ENCODE results near the gene PLAC1. TPM values are rescaled to one million over a fixed set of nuclear protein-coding genes. Genes with fewer than 3 reads are reported as not detected.

The PLAC1 gene
- total RNA-seq, 1 donor from 2014 or later, result not detected

DNA sequence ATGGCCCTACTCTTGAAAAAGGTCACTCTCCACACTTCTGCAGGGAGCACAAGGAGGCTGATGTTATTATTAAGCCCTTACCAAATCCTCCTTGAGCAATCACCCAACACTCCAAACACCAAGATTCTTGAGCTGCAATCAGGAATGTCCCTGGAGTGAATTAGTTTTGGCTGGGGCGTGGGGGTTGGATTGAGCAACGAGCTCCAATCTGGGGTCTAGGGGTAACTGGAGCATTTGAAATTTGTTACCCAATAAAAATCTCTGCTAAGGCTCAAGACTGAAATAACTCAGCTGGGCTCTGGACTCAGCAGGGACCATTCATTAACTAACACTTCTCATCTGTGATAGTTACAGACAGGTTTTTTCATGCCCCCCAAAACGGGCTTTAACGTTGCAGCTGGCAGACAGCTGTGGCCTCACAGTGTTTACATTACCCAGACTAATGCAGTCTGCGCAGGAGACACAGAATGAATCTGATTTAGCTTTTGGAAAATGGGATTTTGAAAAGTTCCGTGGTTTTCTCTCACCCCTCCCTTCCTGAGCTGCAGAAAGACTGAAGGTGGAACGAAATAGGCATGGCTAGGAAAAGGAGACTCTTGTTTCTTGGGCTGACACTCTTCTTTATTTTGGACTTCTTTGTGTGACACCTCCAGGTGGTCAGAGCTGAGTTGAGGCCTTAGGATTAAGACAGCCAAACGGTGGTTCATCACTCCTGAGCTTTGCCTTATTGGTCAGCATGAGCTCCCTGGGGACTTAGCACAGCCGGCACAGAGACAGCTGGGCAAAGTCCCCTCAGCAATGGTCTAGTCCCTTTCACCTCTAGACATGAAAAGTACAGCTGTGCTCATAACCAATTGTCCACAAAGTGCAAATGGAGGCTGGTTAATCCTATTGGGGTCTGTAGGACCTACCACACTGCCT, 26.6 kb downstream of the PLAC1 start:
- intact Hi-C loops (cut with micrococcal nuclease), result no loop called here

DNA sequence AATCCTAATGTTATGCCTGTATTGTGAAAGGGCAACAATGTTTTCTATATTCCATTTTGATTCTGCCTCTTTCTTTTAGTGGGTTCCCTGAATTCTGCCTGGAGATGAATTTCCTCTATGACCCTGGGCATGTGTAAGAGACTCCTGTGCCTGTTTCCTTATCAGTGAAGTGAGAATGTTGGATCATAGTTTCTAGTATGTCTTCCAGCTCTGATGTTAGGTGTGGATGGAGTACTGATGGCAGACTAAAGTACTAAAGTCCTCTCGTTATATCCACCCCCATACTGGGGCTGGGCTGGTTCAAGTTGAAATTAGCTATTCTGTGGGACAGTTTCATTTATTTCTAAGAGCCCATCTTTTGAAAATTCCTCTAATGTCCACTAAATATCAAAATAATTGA, 29.6 kb downstream of the PLAC1 start:
- intact Hi-C loops (cut with micrococcal nuclease), result no loop called here

DNA sequence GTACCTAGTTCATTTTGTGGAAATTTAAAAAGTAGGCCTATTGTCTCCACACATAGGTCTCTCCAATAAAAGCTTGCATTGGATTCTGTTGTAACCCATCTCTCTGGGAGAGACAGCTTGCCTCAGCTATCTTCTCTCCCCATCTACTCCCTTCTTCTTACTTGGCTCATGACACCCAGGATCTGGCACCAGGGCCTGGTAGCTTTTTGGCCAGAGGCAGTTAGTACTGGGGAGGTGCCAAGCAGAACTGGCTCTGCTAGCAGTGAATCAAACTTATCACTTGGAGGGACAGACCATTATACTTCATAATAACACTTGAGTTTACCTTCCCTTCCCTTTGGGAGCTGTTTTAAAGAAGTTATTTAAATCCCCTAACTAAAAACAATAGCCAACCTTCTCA, 31.8 kb downstream of the PLAC1 start:
- intact Hi-C loops (cut with micrococcal nuclease), result no loop called here

DNA sequence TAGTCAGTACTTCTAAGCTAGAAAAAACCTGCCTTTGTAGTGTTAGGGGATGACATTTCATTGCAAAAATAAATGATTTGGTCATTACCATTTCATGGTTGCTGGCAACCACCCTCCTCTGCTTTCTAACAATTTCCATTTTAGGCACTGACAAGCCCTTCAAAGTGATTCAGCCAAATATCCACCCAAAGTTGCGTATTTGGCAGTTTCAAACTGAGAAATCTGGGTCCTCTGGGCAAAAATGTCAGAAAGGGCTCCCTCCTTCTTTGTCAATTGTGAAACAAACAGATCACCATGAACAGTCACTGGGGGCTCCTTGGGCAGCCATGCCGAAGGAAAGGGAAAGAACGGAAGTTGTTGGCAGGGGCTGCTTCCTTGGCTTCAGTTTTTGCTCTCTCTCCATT, 33.0 kb downstream of the PLAC1 start:
- intact Hi-C loops (cut with micrococcal nuclease), result no loop called here

DNA sequence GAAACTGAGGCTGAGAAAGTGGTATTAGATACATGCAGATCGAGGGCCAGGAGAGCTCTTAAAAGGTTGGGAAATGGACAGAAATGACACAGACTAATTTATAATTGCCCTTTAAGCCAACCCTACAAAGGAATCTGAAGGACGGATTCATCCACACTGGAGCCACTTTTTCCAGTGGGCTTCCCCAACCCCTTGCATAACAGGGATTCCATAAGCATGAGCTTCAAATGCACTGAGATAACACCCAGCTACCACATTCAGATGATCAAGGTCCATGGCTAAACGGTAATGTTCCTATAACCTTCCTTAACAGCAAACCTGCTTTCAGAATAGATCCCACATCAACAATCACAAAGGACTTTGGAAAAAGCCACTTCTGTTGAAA, 34.2 kb downstream of the PLAC1 start:
- intact Hi-C loops (cut with micrococcal nuclease), result no loop called here

DNA sequence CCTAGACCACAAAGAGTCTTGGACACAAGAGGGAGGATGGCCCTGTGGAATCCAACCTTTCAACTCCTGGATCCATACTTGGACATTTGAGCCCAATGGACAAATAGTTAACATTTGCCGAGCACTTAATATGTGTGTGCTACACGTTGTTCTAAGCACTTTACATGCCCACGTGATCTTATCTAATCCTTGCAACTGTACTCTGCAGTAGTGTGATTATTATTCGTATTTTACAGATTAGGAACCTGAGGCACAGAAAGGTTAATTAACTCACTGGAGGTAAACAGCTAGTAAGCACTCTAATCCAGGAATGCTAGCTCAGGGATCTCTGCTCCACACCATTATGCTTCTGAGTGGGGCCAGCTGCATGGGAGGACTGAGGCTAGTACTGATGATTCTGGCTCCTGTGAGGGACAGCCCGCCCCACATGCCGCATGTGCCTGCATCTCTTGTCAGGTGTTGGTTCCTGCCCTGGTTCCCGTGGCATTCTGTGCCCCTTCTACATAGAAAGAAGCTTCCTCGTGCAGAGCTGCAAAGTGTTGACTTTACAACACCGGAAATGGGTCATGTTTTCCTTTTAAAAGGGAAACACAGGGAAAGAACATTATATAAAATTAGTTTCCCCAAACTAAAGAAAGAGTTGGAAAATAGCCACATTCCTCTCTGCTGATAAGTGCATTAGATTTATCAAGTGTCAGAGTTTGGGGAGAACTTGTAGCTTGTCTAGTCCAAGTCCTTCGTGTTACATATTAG, 34.8 kb downstream of the PLAC1 start:
- intact Hi-C loops (cut with micrococcal nuclease), result no loop called here

- intact Hi-C loops (cut with micrococcal nuclease), result no loop called here
Measured at GRCh38 chrX:134622813-134623185, 35.5 kb downstream of the PLAC1 start.

DNA sequence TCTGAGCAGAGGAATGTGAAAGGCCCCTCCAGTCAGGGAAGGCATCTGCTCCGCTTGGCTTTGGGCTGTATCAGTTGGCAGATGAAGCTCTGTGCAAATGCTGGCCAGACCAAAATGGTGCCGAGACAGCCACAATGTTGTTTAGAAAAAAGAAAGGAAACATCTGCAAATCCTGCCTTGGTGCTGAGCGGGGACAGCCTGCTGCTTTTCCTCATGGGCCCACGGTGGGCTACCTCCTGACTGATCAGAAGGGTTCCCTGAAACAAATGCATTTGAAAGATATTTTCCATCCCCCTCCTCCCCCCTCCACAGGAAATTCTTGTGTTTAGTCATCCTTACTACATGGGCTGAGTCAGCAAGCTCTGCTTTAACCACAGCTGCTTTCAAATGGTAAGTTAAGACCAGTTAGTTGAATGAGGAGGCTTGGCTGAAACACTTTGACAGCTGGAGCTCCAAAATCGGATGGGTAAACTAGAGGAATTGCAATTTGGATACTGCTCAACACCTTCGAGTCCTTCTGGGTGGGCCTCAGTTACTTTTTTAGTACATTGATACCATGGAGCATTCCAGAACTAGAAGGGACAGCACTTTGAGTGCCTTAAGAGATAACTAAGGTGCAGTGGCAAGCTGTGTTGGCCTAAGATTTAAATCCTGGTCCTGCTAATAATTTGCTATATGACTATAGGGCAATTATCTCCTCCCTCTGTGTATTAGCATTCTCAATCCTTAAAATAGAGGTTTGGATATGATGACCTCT, 36.0 kb downstream of the PLAC1 start:
- intact Hi-C loops (cut with micrococcal nuclease), result no loop called here

- intact Hi-C loops (cut with micrococcal nuclease), result no loop called here
Measured at GRCh38 chrX:134619838-134620237, 38.4 kb downstream of the PLAC1 start.

GRCh38 chrX:134613396-134613795, 44.9 kb downstream of the PLAC1 start:
- intact Hi-C loops (cut with micrococcal nuclease), result no loop called here

- intact Hi-C loops (cut with micrococcal nuclease), result no loop called here
Measured at GRCh38 chrX:134608153-134608552, 50.1 kb downstream of the PLAC1 start.

DNA sequence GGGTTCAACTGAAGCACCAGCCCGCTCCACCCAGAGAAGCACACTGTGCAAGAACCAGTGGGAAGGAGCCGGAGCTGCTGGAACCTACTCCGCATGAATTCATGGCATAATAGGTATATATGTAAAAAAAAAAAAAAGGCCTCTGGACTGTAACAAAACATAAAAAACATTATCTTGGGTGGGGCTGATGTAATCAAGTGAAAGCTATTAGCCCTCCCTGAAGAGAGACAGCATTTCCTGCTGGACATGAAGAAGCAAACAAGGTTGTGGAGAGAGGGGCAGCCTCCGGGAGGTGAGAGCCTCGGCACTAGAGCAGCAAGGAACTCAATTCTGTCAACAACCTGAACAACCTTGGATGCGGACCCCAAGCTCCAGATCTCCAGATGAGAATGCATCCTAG, 50.7 kb downstream of the PLAC1 start:
- intact Hi-C loops (cut with micrococcal nuclease), result no loop called here

GRCh38 chrX:134604701-134605311, 53.5 kb downstream of the PLAC1 start:
- intact Hi-C loops (cut with micrococcal nuclease), result no loop called here

DNA sequence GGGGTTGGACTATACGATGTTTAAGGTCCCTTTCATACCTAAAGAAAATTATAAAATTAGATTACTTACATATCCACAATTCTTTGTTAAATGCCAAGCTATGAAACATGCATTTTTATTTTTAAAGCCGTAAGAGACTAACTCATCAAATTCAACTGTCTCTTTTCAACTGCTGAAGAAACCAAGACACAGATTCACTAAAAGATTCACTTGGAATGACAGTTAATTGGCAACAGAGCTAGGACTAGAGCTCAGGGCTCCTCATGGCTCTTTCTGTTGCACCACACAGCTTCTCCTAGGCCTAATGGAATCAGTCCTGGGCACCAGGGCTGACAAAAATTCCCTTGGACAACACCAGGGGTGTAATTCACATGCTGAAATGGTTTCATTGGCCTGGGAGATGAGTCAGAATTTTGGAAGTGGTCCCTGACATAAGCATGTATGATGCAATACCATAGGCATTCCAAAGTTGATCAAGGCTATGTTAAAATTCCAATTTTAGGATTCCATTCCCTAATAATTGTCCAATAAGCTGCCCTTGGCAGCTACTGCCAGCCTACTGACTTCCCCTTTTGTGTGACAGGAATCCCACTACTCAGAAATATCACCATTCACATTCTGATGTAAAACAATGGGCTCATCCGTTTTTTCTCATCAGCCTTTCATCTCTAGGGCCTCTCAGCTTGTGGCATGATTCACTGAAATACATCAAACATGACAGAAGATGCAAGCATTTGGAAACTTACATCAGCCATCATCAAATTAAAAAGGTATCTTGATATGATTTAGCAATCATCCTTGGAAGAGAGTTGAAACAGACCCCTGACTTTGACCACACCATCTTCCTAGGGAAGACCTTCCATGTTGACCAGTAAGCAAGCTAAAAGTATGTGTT, 54.2 kb downstream of the PLAC1 start:
- intact Hi-C loops (cut with micrococcal nuclease), result no loop called here

DNA sequence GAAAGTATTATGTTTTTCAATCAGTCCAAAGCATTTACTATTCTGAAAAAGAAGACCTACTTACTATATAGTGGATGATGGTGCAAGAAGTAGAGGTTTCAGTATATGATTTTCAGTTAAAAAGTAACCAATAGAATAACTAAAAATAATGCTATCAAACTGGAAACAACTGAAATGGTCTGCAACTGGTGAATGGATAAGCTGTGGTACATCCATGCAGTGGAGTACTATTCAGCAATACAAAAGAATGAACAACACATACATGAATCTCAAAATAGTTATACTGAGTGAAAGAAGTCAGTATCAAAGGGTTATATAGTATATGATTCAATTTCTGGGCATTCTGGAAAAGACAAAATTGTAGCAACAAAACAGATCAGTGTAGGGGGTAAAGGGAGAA, 55.9 kb downstream of the PLAC1 start:
- intact Hi-C loops (cut with micrococcal nuclease), result no loop called here

DNA sequence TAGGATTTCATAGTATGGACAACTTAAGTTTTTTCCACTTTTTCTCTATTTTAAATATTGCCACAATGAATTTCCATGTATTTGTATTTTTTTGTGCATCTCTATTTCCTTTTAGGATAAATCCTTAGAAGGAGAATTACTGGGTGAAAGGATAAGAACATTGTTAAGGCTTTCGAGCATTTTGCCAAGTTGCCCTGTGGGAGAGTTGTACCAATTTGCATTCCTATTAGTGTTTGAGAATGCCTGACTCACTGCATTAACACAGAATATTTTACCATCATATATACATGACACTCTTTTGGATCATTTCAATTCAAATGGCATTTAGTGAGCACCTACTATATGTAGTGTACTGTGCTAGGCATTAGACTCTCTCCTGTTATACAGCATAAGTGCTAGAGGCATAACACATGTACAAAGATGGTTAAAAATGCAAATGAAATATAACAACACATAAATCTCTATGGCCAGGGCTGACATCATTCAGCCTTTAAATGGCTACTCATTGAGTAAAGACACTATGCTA, 57.0 kb downstream of the PLAC1 start:
- intact Hi-C loops (cut with micrococcal nuclease), result no loop called here

- intact Hi-C loops (cut with micrococcal nuclease), result no loop called here
Measured at GRCh38 chrX:134600714-134601113, 57.6 kb downstream of the PLAC1 start.

DNA sequence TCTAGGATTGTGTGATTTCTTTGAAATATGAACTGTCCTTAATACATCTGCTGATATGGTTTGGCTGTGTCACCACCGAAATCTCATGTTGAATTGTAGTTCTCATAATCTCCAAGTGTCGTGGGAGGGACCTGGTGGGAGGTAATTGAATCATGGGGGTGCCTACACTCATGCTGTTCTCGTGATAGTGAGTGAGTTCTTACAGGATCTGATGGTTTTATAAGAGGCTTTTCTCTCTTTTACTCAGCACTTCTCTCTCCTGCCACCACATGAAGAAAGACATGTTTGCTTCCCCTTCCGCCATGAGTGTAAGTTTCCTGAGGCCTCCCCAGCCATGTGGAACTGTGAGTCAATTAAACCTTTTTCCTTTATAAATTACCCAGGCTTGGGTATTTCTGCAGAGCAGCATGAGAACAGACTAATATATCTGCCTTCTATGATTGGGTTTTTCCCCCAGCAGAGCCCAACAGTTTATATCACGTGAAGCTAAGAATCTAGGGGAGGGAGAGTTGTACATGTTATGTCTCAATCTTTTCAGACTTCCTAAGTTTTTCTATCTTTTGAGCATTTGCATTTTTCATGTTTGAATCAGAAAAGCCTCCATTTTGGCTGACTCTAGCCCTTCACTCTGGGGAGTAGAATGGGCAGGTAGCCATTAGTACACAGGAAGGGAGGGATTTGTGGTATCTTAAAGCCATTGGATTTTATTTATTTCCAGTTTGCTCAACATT, 58.9 kb downstream of the PLAC1 start:
- intact Hi-C loops (cut with micrococcal nuclease), result no loop called here

DNA sequence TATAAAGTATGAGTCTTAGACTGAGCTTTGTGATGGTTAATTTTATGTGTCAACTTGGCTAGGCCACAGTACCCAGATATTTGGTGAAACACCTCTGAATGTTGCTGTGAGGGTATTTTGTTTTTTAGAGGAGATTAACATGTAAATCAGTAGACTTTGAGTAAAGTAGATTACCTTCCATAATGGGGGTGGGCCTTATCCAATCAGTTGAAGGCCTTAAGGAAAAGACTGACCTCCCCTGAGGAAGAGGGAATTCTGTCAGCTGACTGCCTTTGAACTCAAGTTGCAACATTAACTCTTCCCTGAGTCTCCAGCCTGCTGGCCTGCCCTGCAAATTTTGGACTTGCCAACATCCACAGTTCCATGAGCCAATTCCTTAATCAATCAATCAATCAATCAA, 66.0 kb downstream of the PLAC1 start:
- intact Hi-C loops (cut with micrococcal nuclease), result no loop called here

DNA sequence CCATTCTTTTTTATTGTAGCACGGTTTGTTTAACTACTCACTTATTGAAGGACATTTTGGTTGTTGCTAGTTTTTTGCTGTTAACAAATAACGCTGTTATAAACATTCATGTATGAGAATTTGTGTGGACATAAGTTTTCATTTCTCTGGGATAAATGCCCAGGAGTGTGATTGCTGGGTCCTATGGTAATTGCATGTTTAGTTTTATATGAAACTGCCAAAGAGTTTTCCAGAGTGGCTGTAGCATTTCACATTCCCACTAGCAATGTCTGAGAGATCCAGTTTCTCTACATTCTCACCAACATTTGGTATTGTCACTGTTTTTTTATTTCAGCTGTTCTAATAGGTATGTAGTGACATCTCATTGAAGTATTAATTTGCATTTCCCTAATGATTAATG, 66.8 kb downstream of the PLAC1 start:
- intact Hi-C loops (cut with micrococcal nuclease), result no loop called here
